Stimulated activated CD8-positive, alpha-beta memory T cell treated with anti-CD3 and anti-CD28 coated beads, Interleukin-2, amount 100 ng/mL, for 48 hours (primary cell): ENCODE data around the gene CCDC54.
"Not testable (repeated sequence)": the region's sequence is repeated elsewhere in the genome, so short reads cannot be mapped to it uniquely, and the experiment has no call there.

Experiments used
- DNase-seq, 2 donors: peaks; one replicate each; pipeline ENCODE4 v3.0.0-alpha.2; 2020; ENCODE audit warnings: low read depth in 2 of 2

The CCDC54 gene

DNA sequence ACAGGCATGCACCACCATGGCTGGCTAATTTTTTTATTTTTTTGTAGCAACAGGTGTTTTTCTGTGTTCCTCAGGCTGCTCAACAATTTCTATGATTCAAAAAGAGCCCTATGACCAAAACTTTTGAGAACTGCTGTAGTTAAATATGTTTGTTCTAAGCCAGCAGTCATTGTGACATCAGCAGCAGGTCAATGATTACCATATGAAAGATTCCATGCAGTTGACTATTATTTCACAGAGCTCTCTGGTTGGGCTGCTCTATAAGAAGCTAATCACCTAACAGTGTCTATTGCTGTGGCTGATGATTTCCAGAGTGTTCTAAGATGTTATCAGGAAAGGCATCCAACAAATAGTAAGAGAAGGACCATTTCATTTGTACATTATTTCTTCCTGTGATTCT lies at the start of gene CCDC54:
Gene CCDC54 (plus strand): TSS at position 289 of the 400 bp plus-strand sequence. CDS start 149 bp downstream, outside the sequence.
- DNase-seq: no peak

DNA sequence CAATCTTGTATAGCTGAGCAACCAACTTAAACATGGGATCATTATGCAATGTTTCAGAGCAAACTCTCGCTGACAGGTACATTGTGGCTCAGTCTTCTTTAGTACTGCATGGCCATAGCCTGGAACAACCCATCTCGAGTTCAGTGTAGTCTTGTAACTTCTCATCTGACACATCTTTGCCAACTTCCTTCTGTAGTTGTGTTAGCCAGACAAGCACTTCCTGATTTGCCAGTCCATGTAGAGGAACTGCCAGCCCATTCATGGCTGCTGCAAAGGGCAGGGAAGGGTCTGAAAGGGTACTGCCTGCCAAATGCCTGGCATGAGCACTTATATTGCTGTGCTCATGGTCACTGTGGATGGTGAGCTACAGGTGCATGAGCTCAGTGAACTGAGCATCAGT lies 49.2 kb upstream of the CCDC54 start:
- DNase-seq: no peak

- no peak for DNase-seq
These were observed 48.2 kb upstream of the CCDC54 start for GRCh38 chr3:107329088-107329487.

DNA sequence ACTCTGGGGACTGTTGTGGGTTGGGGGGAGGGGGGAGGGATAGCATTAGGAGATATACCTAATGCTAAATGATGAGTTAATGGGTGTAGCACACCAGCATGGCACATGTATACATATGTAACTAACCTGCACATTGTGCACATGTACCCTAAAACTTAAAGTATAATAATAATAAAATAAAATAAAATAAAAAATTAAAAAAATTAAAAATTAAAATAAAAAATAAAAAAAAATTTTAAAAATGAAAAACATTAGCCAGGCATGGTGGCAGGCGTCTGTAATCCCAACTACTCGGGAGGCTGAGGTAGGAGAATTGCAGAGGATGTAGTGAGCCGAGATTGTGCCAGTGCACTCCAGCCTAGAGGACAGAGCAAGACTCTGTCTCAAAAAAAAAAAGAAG lies 37.5 kb upstream of the CCDC54 start:
- not testable (repeated sequence) for DNase-seq

DNA sequence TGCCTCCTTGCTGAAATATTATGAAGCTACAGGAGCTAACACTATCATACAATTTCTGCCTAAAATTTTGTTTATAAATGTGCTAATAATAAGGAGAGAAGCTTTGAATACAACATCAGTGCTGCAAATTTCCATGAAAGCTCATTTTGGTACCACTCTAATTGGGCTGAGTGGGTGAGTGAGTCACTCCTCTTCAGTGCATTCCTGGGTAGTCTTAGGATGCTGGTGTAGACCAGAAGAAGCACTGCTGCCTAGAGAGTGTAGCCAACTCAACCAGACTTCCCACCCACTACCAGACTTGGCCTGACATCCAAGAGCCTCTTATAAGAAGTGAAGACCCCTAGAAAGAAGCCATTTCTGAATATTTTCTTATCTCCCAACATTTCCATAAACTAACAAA lies 32.5 kb upstream of the CCDC54 start:
- DNase-seq: no peak

GRCh38 chr3:107345822-107346405 lies 31.3 kb upstream of the CCDC54 start:
- no peak for DNase-seq

GRCh38 chr3:107346564-107346963 lies 30.7 kb upstream of the CCDC54 start:
- no peak for DNase-seq

DNA sequence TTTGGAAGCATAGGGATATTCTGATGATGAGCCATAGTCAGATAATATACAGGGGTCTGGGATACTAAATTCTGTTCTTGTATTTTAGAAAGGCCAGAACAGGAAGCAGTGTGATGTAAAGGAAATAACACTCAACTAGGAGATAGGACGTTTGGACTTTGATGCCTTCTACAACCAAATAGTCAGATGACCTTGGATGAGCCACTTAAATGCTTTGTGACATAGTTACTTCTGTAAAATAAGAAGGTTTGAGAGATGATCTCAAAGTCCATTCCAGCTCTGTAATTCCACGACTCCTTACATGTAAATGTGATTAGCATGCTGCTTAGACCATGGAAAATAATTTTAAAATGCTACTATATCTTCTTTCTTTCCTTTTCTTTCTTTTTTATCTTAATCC lies 29.5 kb upstream of the CCDC54 start:
- DNase-seq: no peak

- no peak for DNase-seq
These were observed 20.5 kb upstream of the CCDC54 start for GRCh38 chr3:107356706-107357105.

GRCh38 chr3:107361633-107362032 lies 15.6 kb upstream of the CCDC54 start:
- DNase-seq: no peak

GRCh38 chr3:107365051-107365450 lies 12.2 kb upstream of the CCDC54 start:
- DNase-seq: no peak

- DNase-seq: no peak
These were observed 10.5 kb upstream of the CCDC54 start for GRCh38 chr3:107366766-107367165.

GRCh38 chr3:107367353-107367752 lies 9.9 kb upstream of the CCDC54 start:
- DNase-seq: no peak

- DNase-seq: no peak
These were observed 8.4 kb upstream of the CCDC54 start for GRCh38 chr3:107368654-107369398.

DNA sequence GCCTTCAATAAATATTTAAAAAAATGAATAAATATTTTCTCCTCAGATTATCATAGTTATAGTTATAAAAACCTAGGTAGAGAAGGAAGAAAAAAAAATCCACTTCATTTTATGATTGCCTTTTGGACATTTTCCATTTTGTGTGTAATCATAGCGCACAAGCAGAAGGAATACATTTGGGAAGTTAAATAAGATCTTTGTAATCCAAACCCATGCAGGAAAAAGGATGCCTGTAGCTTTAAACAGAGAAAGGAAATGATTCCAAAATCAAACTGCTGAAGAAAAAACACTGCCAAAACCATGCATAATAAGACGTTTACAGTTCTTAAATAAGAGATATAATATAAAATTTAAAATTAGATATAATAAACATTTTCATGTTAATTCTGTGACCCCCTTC lies 7.4 kb upstream of the CCDC54 start:
- no peak for DNase-seq

DNA sequence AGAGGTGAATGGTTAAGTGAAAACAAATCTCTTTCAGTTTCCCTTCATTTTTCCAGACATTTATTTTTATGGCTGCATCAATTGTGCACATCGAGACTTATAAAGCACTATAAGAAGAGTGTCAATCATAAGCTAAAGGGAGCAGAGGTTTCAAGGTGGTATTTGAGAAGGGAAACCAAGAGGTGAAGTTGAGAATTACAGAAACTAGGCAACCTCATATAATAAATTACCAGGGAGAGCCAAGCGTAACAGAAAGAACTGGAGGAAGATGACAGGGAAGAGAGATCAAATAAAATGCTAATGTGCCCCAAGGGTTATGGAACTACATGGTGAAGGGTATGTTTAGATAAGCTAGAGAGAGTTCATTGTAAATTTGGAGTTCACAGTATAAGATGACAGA lies 6.3 kb upstream of the CCDC54 start:
- no peak for DNase-seq

GRCh38 chr3:107372506-107372905 lies 4.7 kb upstream of the CCDC54 start:
- no peak for DNase-seq

GRCh38 chr3:107373896-107374295 lies 3.3 kb upstream of the CCDC54 start:
- DNase-seq: no peak

GRCh38 chr3:107375682-107376081 lies 1.6 kb upstream of the CCDC54 start:
- DNase-seq: no peak

GRCh38 chr3:107382631-107383030 lies 5.4 kb downstream of the CCDC54 start:
- no peak for DNase-seq

DNA sequence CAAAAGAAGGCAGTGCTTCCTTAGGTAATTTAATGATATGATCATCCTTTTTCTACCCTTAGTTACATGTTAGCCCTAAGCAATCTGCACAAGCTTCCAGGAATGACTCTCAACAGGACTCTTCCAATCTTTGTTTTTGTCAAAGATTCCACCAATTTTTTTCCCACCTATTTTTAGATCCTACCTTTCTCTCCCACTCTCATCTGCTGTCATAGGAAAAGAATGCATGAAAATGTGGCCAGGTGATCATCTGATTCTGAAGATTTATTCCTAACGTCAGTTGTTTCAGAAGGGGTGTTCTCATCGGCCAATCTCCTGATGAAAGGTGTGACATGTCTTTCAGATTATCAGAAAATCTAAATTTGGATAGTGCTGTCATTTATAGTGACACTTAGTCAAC lies 7.2 kb downstream of the CCDC54 start:
- DNase-seq: no peak

DNA sequence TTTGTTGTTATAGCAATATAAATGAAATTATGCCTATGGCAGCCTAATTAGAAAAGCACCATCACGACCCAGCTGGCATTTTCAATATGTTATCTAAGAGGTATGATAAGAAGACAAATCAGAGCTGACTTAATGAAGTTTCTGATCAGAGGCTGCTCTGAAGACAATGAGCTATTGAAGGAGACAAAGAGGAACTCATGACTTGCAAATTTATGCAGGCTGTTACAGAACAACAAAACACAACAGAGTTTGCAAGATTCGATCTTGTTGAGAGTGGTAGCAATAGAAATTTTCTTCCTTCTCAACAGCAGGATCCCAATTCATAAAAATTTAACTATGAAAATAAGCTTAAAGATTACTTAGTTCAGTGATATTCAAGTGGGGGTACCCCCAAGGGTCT lies 7.7 kb downstream of the CCDC54 start:
- DNase-seq: no peak

DNA sequence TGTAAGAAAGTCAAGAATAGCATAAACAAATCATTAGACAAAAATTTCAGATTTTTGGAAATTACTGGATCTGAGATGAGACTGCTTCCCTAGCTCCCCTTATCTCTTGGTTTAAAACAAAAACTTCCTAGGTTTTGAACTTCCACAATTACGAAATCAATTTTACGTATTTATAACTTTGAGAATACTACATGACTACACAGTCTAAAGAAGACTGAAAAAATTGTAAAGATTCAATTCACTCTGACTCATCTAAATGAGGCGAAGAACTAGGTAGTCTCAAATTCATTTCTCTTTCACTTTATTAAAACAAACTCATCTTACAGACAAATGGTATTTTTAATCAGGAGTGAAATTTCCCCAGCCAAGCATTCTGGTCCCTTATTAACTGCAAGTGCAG lies 10.3 kb downstream of the CCDC54 start:
- no peak for DNase-seq
